Measurements from ENCODE around the gene KCNQ5.
"Not testable (repeated sequence)": the region's sequence is repeated elsewhere in the genome, so short reads cannot be mapped to it uniquely, and the experiment has no call there.

The KCNQ5 gene

GRCh38 chr6:73216859-73217258 lies 595.0 kb downstream of the KCNQ5 start:
- DNase-seq: no peak

GRCh38 chr6:73225396-73225795 lies 603.5 kb downstream of the KCNQ5 start, which contains the start of gene KHDC1L:
TSS of gene KHDC1L (minus strand) at chr6:73225496. CDS start at chr6:73225408, 88 bp downstream.
- no peak for DNase-seq

DNA sequence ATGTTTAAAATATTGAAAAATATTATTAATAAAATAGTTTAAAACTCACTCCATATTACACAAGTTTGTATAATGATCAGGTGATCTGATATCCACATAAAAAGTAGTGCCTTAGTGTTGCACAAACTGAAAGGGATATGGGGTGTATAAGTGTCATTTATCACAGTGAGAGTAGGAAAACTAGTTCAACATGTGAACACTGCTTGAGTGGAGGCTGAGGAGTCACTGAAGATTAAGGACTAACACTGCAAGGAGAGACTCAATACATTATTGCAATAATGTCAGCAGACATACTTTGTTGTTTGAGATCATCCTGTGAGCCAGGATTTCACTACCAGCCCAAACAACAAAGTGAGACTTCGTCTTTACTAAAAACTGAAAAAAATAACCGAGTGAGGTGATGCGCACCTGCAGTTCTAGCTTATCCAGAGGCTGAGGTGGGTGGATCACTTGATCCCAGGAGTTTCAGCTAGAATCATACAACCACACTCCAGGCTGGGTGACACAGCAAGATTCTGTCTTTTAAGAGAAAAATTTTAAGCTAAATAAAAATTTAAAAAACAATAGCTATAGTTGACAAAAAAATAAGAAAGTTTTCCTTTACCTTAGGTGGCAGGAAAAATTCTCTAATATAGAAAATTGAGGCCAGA lies 605.9 kb downstream of the KCNQ5 start:
- DNase-seq: no peak

GRCh38 chr6:73231986-73232391 lies 610.1 kb downstream of the KCNQ5 start:
- no peak for DNase-seq

DNA sequence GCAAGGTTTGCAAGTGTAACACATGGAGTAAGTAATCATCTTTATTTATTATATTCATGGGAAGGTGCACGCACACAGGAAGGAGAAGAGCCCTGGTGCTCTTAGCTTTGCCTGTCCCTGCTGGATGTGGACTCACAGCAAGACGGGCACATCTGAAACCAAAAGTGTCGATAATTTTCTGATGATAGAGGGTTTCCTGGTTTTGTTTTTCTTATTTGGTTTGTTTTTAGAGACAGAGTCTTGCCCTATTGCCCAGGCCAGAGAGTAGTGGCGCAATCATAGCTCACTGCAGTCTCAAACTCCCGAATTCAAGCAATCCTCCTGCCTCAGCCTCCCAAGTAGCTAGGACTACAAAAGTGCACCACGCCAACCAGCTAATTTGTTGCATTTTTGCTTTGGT lies 611.2 kb downstream of the KCNQ5 start:
- no peak for DNase-seq

DNA sequence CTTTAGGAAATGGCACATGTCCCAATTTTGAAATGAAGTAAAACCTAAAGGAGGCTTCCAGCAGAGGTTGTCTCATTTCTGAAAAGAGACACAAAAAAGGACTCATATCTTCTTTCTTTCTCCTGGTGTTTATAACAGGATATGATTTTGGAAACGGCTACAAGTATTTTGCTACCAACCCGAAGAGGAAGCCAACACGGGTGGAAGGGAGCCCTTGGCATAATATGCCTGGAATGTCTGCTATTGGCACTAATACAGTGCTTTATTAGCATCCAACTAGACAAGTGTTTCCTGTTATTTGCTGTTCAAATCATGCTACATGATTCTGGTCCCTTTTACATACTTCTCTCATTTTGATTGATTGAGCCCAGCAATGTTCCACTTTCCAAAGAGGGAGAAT lies 612.1 kb downstream of the KCNQ5 start:
- not testable (repeated sequence) for DNase-seq

GRCh38 chr6:73234733-73235132 lies 612.9 kb downstream of the KCNQ5 start:
- DNase-seq: no peak

- no peak for DNase-seq
Measured at GRCh38 chr6:73236144-73236750, 614.4 kb downstream of the KCNQ5 start.

DNA sequence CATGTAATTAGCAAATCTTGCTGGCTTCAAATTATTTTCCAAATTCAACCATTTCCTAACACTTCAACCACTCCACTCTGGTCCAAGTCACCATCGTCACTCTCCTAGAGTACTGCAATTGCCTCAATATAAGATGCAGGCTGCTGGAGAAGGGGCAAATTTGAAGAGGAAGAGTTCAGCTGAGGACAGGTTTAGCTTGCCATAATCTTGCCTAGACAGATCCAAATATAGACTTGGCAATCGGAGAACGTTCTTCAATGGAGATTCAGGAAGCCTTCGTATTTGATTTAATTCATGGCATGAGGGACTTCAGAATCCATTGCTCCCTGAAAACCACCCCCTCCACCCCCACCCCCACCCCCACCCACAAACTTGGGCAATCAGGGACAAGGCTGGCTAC lies 618.9 kb downstream of the KCNQ5 start:
- DNase-seq: no peak

DNA sequence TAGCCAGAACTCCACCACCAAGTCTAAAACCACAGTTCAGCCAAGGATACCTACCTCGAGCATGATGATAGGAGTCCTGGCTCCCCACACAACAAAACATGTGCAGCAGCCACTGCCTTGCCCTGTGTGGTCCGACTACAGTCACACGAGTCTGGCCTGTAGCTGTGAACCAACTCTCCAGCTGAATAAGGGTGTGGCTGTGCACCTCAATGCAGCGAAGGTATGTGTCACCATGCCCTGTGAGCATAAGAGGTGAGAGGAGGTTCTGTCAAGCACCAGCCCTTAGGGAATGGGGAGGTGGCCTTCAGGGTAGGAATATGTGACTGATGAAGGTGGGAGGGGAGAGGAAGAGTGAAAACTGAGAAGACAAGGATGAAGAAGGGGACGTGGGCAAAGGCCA lies 620.1 kb downstream of the KCNQ5 start:
- DNase-seq: no peak
